ENCODE results near the gene TMEM9.

The TMEM9 gene

GRCh38 chr1:201119206-201120197 lies 34.8 kb downstream of the TMEM9 start:
- H3K27me3 ChIP-seq (ENCODE audit: low read depth, low read length): peaks cover 35% of the 10 kb centered on the region
- TF ChIP-seq EZH2phosphoT487 (IDR thresholded peaks at IDR 0.05; ENCODE audit: low read depth) (no peak), CTCF (IDR thresholded peaks at IDR 0.05; ENCODE audit: low read depth, low read length) (peak; percentile 97)
- H3K9ac ChIP-seq (ENCODE audit: low read length): no peak overlapping the region
- H3K36me3 ChIP-seq (replicated peaks; ENCODE audit: low read depth, low read length): no peaks in the 10 kb centered on the region
- H3K79me2 ChIP-seq (ENCODE audit: low read length): no peaks in the 10 kb centered on the region
- no peaks in the 10 kb centered on the region for H3K9me3 ChIP-seq (ENCODE audit: insufficient read depth, low read length)
- peak overlapping the region; percentile 48 for H2AFZ ChIP-seq (ENCODE audit: low read depth, low read length)
- no peak overlapping the region for H3K27ac ChIP-seq (ENCODE audit: low read length)
- H3K4me2 ChIP-seq (ENCODE audit: low read length): peak overlapping the region; percentile 64
- no peaks in the 10 kb centered on the region for H4K20me1 ChIP-seq (ENCODE audit: insufficient read depth, low read length)
- H3K4me1 ChIP-seq (ENCODE audit: low read length): peaks cover 5% of the 10 kb centered on the region; the same call in 1 of the 2 replicates
- peak overlapping the region; percentile 44 for H3K4me3 ChIP-seq (ENCODE audit: low read length)

GRCh38 chr1:201116091-201116490 lies 38.2 kb downstream of the TMEM9 start:
- H3K9ac ChIP-seq (ENCODE audit: low read length): no peak overlapping the region
- no peaks in the 10 kb centered on the region for H3K9me3 ChIP-seq (ENCODE audit: insufficient read depth, low read length)
- H3K4me1 ChIP-seq (ENCODE audit: low read length): peaks cover 9% of the 10 kb centered on the region
- no peak for TF ChIP-seq CTCF (IDR thresholded peaks at IDR 0.05; ENCODE audit: low read depth, low read length)
- TF ChIP-seq EZH2phosphoT487 (IDR thresholded peaks at IDR 0.05; ENCODE audit: low read depth): no peak
- H3K79me2 ChIP-seq (ENCODE audit: low read length): no peaks in the 10 kb centered on the region
- peaks cover 12% of the 10 kb centered on the region; the same call in 1 of the 2 replicates for H3K27me3 ChIP-seq (ENCODE audit: low read depth, low read length)
- no peak overlapping the region for H2AFZ ChIP-seq (ENCODE audit: low read depth, low read length)
- no peaks in the 10 kb centered on the region for H4K20me1 ChIP-seq (ENCODE audit: insufficient read depth, low read length)
- H3K27ac ChIP-seq (ENCODE audit: low read length): no peak overlapping the region
- no peak overlapping the region for H3K4me3 ChIP-seq (ENCODE audit: low read length)
- H3K4me2 ChIP-seq (ENCODE audit: low read length): no peak overlapping the region
- H3K36me3 ChIP-seq (replicated peaks; ENCODE audit: low read depth, low read length): no peaks in the 10 kb centered on the region

- Histone ChIP-seq H3K36me3 (replicated peaks; ENCODE audit: low read depth, low read length) (no peaks in the 10 kb centered on the region), H3K4me2 (ENCODE audit: low read length) (no peak overlapping the region), H3K27me3 (ENCODE audit: low read depth, low read length) (peaks cover 12% of the 10 kb centered on the region; the same call in 1 of the 2 replicates), H4K20me1 (ENCODE audit: insufficient read depth, low read length) (no peaks in the 10 kb centered on the region), H2AFZ (ENCODE audit: low read depth, low read length) (no peak overlapping the region), H3K9me3 (ENCODE audit: insufficient read depth, low read length) (no peaks in the 10 kb centered on the region), H3K9ac (ENCODE audit: low read length) (no peak overlapping the region), H3K4me1 (ENCODE audit: low read length) (peaks cover 9% of the 10 kb centered on the region), H3K79me2 (ENCODE audit: low read length) (no peaks in the 10 kb centered on the region), H3K27ac (ENCODE audit: low read length) (no peak overlapping the region), H3K4me3 (ENCODE audit: low read length) (no peak overlapping the region)
- no peak for TF ChIP-seq EZH2phosphoT487 (IDR thresholded peaks at IDR 0.05; ENCODE audit: low read depth)
Measured at GRCh38 chr1:201115390-201115937, 38.8 kb downstream of the TMEM9 start.

- peak overlapping the region; percentile 59 for H3K4me3 ChIP-seq (ENCODE audit: low read length)
- peaks cover 6% of the 10 kb centered on the region for H3K4me1 ChIP-seq (ENCODE audit: low read length)
- H3K36me3 ChIP-seq (replicated peaks; ENCODE audit: low read depth, low read length): no peaks in the 10 kb centered on the region
- TF ChIP-seq CTCF (IDR thresholded peaks at IDR 0.05; ENCODE audit: low read depth, low read length): peak; percentile 85
- no peak for TF ChIP-seq EZH2phosphoT487 (IDR thresholded peaks at IDR 0.05; ENCODE audit: low read depth)
- H3K9me3 ChIP-seq (ENCODE audit: insufficient read depth, low read length): no peaks in the 10 kb centered on the region
- peak overlapping the region; percentile 37; the same call in 1 of the 2 replicates for H2AFZ ChIP-seq (ENCODE audit: low read depth, low read length)
- H3K79me2 ChIP-seq (ENCODE audit: low read length): no peaks in the 10 kb centered on the region
- H3K27me3 ChIP-seq (ENCODE audit: low read depth, low read length): peaks cover 12% of the 10 kb centered on the region; the same call in 1 of the 2 replicates
- peak overlapping the region; percentile 87 for H3K4me2 ChIP-seq (ENCODE audit: low read length)
- H4K20me1 ChIP-seq (ENCODE audit: insufficient read depth, low read length): no peaks in the 10 kb centered on the region
- H3K27ac ChIP-seq (ENCODE audit: low read length): no peak overlapping the region
- peak overlapping the region; percentile 38; the same call in 1 of the 2 replicates for H3K9ac ChIP-seq (ENCODE audit: low read length)
Measured at GRCh38 chr1:201114245-201115131, 39.8 kb downstream of the TMEM9 start.
